A549 (cell line): ENCODE measurements around the gene SHC3. TPM values are rescaled to one million over a fixed set of nuclear protein-coding genes. Genes with fewer than 3 reads are reported as not detected.

Experiments used
- ATAC-seq, 2 experiments: fragments of 200-7000 bp in 1 of 2; fragments of >200 bp in 1 of 2; cut with Nextera tagmentation in 1 of 2; cut with Tn5 transposase in 1 of 2; 3 replicates each; pipeline versions ENCODE4 v1.8.0 to v1.9.1; 2018 to 2020; ENCODE audit warnings: mild to moderate bottlenecking in 1 of 2, moderate library complexity in 1 of 2
- CTCF ChIA-PET: fragments of 300-600 bp; sonication (Branson Sonifier 250); formaldehyde crosslinking; extraction: SDS; loops from one replicate; lab custom pipeline; 2021; ENCODE audit warnings: antibody characterized with exemption, inconsistent platforms; lab: Yijun Ruan, JAX
- POLR2A ChIA-PET: fragments of 350-600 bp; formaldehyde crosslinking; extraction: SDS; loops from one replicate; lab custom pipeline; 2021; ENCODE audit warnings: antibody characterized with exemption, inconsistent platforms; lab: Yijun Ruan, JAX
- DNase-seq, 2 experiments: peaks; one replicate each; pipeline versions ENCODE4 v3.0.0 to v3.0.0-alpha.2; 2011 to 2016; ENCODE audit warnings: low read depth in 1 of 2, low spot score in 1 of 2
- FAIRE-seq: peaks from 2 replicates; lab custom pipeline; 2011; peaks lifted over from hg19 to GRCh38; lab: Jason Lieb, UNC
- H3K27ac ChIP-seq, 2 experiments: fragments of >200 bp; sonication (Bioruptor Twin); formaldehyde crosslinking; 3 replicates each; pipeline ENCODE4 v1.5.1; 2016 to 2017
- H3K4me1 ChIP-seq: fragments of >200 bp; sonication (Bioruptor Twin); formaldehyde crosslinking; 3 replicates; pipeline ENCODE4 v1.6.1; 2016
- H3K4me2 ChIP-seq: fragments of >200 bp; sonication (Bioruptor Twin); formaldehyde crosslinking; 3 replicates; pipeline ENCODE4 v1.6.1; 2016
- H3K4me3 ChIP-seq: fragments of >200 bp; sonication (Bioruptor Twin); formaldehyde crosslinking; 3 replicates; pipeline ENCODE4 v1.5.1; 2016
- H3K9me3 ChIP-seq: fragments of >200 bp; sonication (Bioruptor Twin); formaldehyde crosslinking; 3 replicates; pipeline ENCODE4 v1.6.1; 2016
- CEBPB ChIP-seq, 2 experiments: fragments of >200 bp in 1 of 2; sonication (Bioruptor Twin) in 1 of 2; formaldehyde crosslinking in 1 of 2; IDR thresholded peaks; 2 replicates each; pipeline ENCODE4 v1.6.1; 2012 to 2016
- FOSB ChIP-seq: fragments of 250-450 bp; sonication (Bioruptor Pico); IDR thresholded peaks from 2 replicates; pipeline ENCODE4 v1.5.0; 2020; ENCODE audit warnings: mild to moderate bottlenecking, moderate library complexity
- FOSL2 ChIP-seq, 2 experiments: fragments of 450-650 bp in 1 of 2; fragments of >200 bp in 1 of 2; sonication (Bioruptor Twin) in 1 of 2; formaldehyde crosslinking; IDR thresholded peaks; 2 replicates each; pipeline versions ENCODE4 v1.5.0 to v1.6.1; 2016 to 2020; ENCODE audit warnings: mild to moderate bottlenecking in 1 of 2, moderate library complexity in 1 of 2
- HOXB13 ChIP-seq: fragments of 250-450 bp; sonication (Bioruptor Pico); IDR thresholded peaks from 2 replicates; pipeline ENCODE4 v1.5.0; 2020; ENCODE audit warnings: low read depth, mild to moderate bottlenecking, moderate library complexity
- MYC ChIP-seq: IDR thresholded peaks from 2 replicates; pipeline ENCODE4 v1.6.1; 2012; ENCODE audit warnings: mild to moderate bottlenecking, inconsistent platforms, low read length, improper control_type of control experiment, borderline replicate concordance
- PHF8 ChIP-seq: fragments of 200-600 bp; sonication (generic); IDR thresholded peaks from 2 replicates; pipeline ENCODE4 v1.6.1; 2016; ENCODE audit warnings: low read depth, mild to moderate bottlenecking, antibody characterized with exemption, moderate library complexity, borderline replicate concordance
- RAD21 ChIP-seq, 2 experiments: fragments of >200 bp in 1 of 2; sonication (Bioruptor Twin) in 1 of 2; formaldehyde crosslinking in 1 of 2; IDR thresholded peaks in 1 of 2; conservative IDR thresholded peaks in 1 of 2; 2 replicates in 1 of 2; 3 replicates in 1 of 2; pipeline ENCODE4 v1.6.1; 2012 to 2018; ENCODE audit warnings: inconsistent platforms in 1 of 2
- RFX5 ChIP-seq: fragments of 450-650 bp; IDR thresholded peaks from 2 replicates; pipeline ENCODE4 v1.7.1; 2014; ENCODE audit warnings: antibody characterized with exemption, mild to moderate bottlenecking, moderate library complexity
- ZFP36 ChIP-seq: fragments of 450-650 bp; IDR thresholded peaks from 2 replicates; pipeline ENCODE4 v1.6.1; 2014; ENCODE audit warnings: borderline replicate concordance; ENCODE audit not compliant: partially characterized antibody
- WGBS: methylation state at CpG from one replicate; pipeline ENCODE4 v1.1.6; 2017; ENCODE audit errors: missing lambda C conversion rate; 5-methylcytosine and 5-hydroxymethylcytosine counted together
- polyA plus RNA-seq, 4 experiments: library from polyadenylated mRNA; depleted of rRNA in 3 of 4; stranded (reverse); fragments of >200 nt; fragmentation: RNase III in 1 of 4; extraction: RNeasy Plus Mini Kit Qiagen cat#74134 plus additional on column Dnase treatment in 1 of 4; gene quantifications; 2 replicates in 3 of 4; 3 replicates in 1 of 4; pipeline ENCODE4 v1.2.3, GENCODE V29; 2011 to 2017
- TF ChIP-seq, protein P1 (sequence below): IDR thresholded peaks from 2 replicates; pipeline ENCODE4 v1.6.1; 2012
- TF ChIP-seq, protein P2 (sequence below): fragments of >200 bp; sonication (Bioruptor Twin); formaldehyde crosslinking; IDR thresholded peaks from 3 replicates; pipeline ENCODE4 v1.5.1; 2016
- TF ChIP-seq, protein P3 (sequence below): IDR thresholded peaks from 2 replicates; pipeline ENCODE4 v1.6.1; 2012; ENCODE audit warnings: low read depth, borderline replicate concordance
- TF ChIP-seq, protein P4 (sequence below): fragments of 250-450 bp; sonication (Bioruptor Pico); IDR thresholded peaks from 2 replicates; pipeline ENCODE4 v1.5.0; 2021; ENCODE audit warnings: mild to moderate bottlenecking, moderate library complexity, borderline replicate concordance

SHC3 gene
- polyA plus RNA-seq, 2 of the 4 experiments (the other 2 are of a cell fraction), result 0.09 to 0.88 TPM

DNA sequence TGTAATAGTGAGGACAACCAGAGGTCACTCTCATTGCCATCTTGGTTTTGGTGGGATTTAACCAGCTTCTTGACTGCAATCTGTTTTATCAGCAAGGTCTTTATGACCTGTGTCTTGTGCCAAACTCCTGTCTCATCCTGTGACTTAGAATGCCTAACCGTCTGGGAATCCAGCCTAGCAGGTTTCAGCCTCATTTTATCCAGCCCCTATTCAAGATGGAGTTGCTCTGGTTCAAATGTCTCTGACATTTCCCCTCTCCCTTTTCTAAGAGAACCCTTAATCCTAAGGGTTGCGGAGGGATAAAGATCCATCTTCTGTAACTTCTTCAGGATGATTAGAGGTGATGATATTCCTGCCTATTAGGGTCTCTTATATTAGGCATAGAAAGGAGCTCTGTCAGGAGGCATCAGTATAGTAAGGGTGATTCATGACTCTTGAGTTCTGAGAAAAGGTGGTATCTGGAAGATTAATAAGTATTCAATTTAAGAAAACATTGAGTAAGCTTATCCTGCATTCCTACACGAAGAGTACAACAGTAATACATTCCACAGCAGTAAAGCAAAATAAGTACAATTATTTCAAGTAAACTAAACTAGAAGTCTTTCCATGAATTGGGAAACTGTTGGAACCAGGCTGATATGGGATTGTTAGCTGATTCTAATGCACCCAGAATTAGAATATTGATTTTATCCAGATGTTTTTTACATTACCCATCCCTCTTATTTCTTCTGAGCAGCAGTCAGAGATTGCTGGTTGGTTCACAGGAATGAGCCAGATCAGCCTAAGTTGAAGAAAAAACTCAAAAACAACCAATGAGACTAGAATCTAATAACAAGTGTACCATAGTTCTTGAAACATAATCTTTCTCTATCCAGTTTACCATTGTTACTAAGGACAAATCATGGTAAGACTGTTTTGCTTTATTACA is 39.9 kb downstream of the SHC3 start (continued):
- TF ChIP-seq FOSB (CRISPR knock-in tag) (peak; percentile 82; the same call in 1 of the 2 replicates), MYC (no peak), RAD21 (conservative IDR thresholded peaks at IDR 0.05 in 1 of 2, IDR thresholded peaks at IDR 0.05 in 1 of 2) (no peak), PHF8 (no peak), RFX5 (no peak)
- TF ChIP-seq, protein P1, sequence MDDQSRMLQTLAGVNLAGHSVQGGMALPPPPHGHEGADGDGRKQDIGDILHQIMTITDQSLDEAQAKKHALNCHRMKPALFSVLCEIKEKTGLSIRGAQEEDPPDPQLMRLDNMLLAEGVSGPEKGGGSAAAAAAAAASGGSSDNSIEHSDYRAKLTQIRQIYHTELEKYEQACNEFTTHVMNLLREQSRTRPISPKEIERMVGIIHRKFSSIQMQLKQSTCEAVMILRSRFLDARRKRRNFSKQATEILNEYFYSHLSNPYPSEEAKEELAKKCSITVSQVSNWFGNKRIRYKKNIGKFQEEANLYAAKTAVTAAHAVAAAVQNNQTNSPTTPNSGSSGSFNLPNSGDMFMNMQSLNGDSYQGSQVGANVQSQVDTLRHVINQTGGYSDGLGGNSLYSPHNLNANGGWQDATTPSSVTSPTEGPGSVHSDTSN, result no peak
- TF ChIP-seq, protein P2, sequence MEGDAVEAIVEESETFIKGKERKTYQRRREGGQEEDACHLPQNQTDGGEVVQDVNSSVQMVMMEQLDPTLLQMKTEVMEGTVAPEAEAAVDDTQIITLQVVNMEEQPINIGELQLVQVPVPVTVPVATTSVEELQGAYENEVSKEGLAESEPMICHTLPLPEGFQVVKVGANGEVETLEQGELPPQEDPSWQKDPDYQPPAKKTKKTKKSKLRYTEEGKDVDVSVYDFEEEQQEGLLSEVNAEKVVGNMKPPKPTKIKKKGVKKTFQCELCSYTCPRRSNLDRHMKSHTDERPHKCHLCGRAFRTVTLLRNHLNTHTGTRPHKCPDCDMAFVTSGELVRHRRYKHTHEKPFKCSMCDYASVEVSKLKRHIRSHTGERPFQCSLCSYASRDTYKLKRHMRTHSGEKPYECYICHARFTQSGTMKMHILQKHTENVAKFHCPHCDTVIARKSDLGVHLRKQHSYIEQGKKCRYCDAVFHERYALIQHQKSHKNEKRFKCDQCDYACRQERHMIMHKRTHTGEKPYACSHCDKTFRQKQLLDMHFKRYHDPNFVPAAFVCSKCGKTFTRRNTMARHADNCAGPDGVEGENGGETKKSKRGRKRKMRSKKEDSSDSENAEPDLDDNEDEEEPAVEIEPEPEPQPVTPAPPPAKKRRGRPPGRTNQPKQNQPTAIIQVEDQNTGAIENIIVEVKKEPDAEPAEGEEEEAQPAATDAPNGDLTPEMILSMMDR, result no peak
- TF ChIP-seq, protein P3, sequence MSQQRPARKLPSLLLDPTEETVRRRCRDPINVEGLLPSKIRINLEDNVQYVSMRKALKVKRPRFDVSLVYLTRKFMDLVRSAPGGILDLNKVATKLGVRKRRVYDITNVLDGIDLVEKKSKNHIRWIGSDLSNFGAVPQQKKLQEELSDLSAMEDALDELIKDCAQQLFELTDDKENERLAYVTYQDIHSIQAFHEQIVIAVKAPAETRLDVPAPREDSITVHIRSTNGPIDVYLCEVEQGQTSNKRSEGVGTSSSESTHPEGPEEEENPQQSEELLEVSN, result no peak
- TF ChIP-seq, protein P4, sequence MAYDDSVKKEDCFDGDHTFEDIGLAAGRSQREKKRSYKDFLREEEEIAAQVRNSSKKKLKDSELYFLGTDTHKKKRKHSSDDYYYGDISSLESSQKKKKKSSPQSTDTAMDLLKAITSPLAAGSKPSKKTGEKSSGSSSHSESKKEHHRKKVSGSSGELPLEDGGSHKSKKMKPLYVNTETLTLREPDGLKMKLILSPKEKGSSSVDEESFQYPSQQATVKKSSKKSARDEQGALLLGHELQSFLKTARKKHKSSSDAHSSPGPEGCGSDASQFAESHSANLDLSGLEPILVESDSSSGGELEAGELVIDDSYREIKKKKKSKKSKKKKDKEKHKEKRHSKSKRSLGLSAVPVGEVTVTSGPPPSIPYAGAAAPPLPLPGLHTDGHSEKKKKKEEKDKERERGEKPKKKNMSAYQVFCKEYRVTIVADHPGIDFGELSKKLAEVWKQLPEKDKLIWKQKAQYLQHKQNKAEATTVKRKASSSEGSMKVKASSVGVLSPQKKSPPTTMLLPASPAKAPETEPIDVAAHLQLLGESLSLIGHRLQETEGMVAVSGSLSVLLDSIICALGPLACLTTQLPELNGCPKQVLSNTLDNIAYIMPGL, result no peak

DNA sequence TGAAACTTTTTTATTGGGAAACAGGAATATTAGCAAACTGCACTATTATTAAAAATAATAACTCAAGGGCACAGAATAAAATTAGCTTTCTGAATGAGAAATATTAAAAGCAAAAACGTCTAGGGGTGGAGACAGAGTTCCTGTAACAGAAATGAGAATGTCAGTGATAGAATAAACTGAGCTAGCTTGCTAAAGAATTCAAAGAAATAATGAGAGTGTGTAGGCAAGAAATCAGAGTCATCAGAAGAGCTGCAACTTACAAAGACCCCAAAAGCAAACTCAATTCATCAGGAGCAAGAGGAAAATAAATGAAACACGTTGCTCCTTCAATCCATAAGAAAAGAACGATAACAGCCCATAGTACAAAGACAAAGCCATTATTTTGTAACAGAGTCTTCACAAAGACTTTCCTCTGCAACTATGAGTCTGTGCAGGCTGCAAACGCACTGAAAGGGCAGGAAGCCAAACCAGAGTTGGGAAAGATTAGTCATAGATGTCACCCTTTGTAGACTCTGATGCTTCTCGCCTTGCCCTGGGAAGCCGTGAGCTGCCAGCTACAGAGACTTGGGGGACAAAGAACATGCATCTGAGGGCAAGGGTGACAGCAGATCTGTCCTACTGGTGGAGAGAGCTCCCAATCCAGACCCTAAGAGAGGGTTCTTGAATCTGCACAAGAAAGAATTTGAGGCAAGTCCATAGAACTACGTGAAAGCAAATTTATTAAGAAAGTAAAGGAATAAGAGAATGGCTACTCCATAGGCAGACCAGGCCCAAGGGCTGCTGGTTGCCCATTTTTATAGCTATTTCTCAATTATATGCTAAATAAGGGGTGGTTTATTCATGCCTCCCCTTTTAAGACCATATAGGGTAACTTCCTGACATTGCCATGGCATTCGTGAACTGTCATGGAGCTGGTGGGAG is 40.8 kb downstream of the SHC3 start:
- H3K4me1 ChIP-seq, result peaks cover 27% of the 10 kb centered on the region
- no peak for FAIRE-seq
- TF ChIP-seq ZFP36 (no peak), FOSL2 (IDR thresholded peaks at IDR 0.05) (no peak), FOSL2 (CRISPR knock-in tag; IDR thresholded peaks at IDR 0.05) (peak; percentile 35)
- POLR2A ChIA-PET, result interaction anchor here (1.5 kb wide), 1 partner anchor 173 kb away, joined by 5 read pairs; no protein-coding TSS in a partner anchor
- CTCF ChIA-PET, result interaction anchor here (0.7 kb wide), 1 partner anchor 37 kb away, joined by 3 read pairs; no protein-coding TSS in a partner anchor
- ATAC-seq, result peak; percentile 93 to 97
- WGBS, result 24% methylated on average over 8 of the region's 8 CpGs
- H3K4me3 ChIP-seq, result no peak overlapping the region
- no peaks in the 10 kb centered on the region for H3K9me3 ChIP-seq
- peak; percentile 15 to 48 for DNase-seq
- peak overlapping the region; percentile 54 to 81; a peak in 5 of 6 replicates for H3K27ac ChIP-seq
- peak overlapping the region; percentile 53 for H3K4me2 ChIP-seq

DNA sequence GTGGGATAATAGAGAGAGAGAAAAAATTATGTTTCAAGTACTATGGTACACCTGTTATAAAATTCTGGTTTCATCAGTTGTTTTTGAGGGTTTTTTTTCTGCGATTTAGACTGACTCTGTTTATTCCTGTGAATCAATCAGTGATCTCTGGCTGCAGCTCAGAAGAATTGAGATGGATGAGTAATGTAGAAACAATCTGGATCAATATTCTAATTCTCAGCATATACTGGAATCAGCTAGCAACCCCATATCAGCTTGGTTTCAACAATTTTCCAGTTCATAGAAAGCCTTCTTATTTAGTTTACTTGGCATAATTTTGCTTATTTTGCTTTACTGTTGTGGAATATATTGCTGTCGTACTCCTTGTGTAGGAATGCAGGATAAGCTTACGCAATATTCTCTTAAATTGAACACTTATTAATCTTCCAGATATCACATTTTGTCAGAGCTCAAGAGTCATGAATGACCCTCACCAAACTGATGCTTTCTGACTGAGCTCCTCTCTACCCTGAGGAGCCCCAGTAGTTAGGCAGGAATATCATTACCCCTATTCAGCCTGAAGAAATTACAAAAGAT is 42.9 kb downstream of the SHC3 start:
- no peak overlapping the region for H3K4me3 ChIP-seq
- H3K4me2 ChIP-seq, result no peak overlapping the region
- ChIA-PET CTCF (interaction anchor here (0.9 kb wide), 1 partner anchor 55 kb away, joined by 3 read pairs; no protein-coding TSS in a partner anchor), POLR2A (no interaction called here)
- FAIRE-seq (no peak), ATAC-seq (no peak)
- no peaks in the 10 kb centered on the region for H3K9me3 ChIP-seq
- H3K27ac ChIP-seq, result peak overlapping the region in 1 of 2 experiments; percentile 51; a peak in 2 of 6 replicates
- WGBS, result 71% methylated on average over 3 of the region's 3 CpGs
- H3K4me1 ChIP-seq, result peaks cover 27% of the 10 kb centered on the region
- TF ChIP-seq CEBPB (IDR thresholded peaks at IDR 0.05) (peak in 1 of 2 experiments; percentile 42; a peak in 2 of 4 replicates), HOXB13 (no peak)
- TF ChIP-seq, all 56 proteins: peak for 1
- no peak for DNase-seq
